Thyroid gland (tissue), 4 donors: ENCODE results near the gene F8. TPM values are rescaled to one million over a fixed set of nuclear protein-coding genes. Genes with fewer than 3 reads are reported as not detected.

Experiments used
- DNase-seq, 2 donors: peaks; one replicate each; pipeline ENCODE4 v3.0.0-alpha.2; 2019
- H3K27ac ChIP-seq, 3 donors: fragments of 200-600 bp; sonication (generic); 1 replicate in 2 of 3; 2 replicates in 1 of 3; pipeline ENCODE4 v1.5.1; 2016 to 2019; ENCODE audit warnings: mild to moderate bottlenecking in 1 of 3, moderate library complexity in 1 of 3
- H3K27me3 ChIP-seq: fragments of 200-600 bp; sonication (generic); one replicate; pipeline ENCODE4 v1.5.1; 2019
- H3K36me3 ChIP-seq, 2 donors: fragments of 200-600 bp; sonication (generic); one replicate each; pipeline ENCODE4 v1.5.1; 2016 to 2019
- H3K4me1 ChIP-seq, 2 donors: fragments of 200-600 bp; sonication (generic); one replicate each; pipeline ENCODE4 v1.5.1; 2017 to 2019
- H3K4me3 ChIP-seq, 3 donors: fragments of 200-600 bp; sonication (generic); replicated peaks in 1 of 3; 1 replicate in 2 of 3; 2 replicates in 1 of 3; pipeline ENCODE4 v1.5.1; 2016; ENCODE audit warnings: mild to moderate bottlenecking in 1 of 3
- H3K9me3 ChIP-seq: fragments of 200-600 bp; sonication (generic); one replicate; pipeline ENCODE4 v1.5.1; 2017
- POLR2A ChIP-seq, 2 donors: fragments of 450-650 bp; IDR thresholded peaks; one replicate each; pipeline ENCODE4 v1.6.1; 2017; ENCODE audit warnings: antibody characterized with exemption in 2 of 2, mild to moderate bottlenecking in 2 of 2, moderate library complexity in 1 of 2
- WGBS, 2 donors: methylation state at CpG; one replicate each; pipeline ENCODE4 v1.1.5; 2017; 5-methylcytosine and 5-hydroxymethylcytosine counted together
- intact Hi-C: fragments of 100-400 bp; cut with DNase I; formaldehyde crosslinking; loops from one replicate; pipeline ENCODE4 v1.15.1; 2023
- total RNA-seq, 4 donors: library from RNA; depleted of rRNA; stranded (reverse); fragments of >200 nt; gene quantifications; one replicate each; pipeline ENCODE4 v1.2.3, GENCODE V29; 2016
- TF ChIP-seq, protein P1 (sequence below), 6 experiments: fragments of 200-600 bp in 3 of 6; fragments of 450-650 bp in 3 of 6; sonication (generic) in 3 of 6; IDR thresholded peaks; one replicate each; pipeline ENCODE4 v1.5.1; 2016 to 2019; ENCODE audit warnings: antibody characterized with exemption in 6 of 6, mild to moderate bottlenecking in 2 of 6, inconsistent platforms in 1 of 6, moderate library complexity in 1 of 6

The F8 gene
- total RNA-seq, 4 donors from 2014 or later, result 17.3 to 43.1 (median 29.3) TPM

- 87 to 89% methylated on average over 2 of the region's 2 CpGs for WGBS, 2 donors
- Histone ChIP-seq H3K4me3 (no peak overlapping the region), H3K27ac (no peak overlapping the region), H3K36me3 (no peaks in the 10 kb centered on the region), H3K4me1 (no peaks in the 10 kb centered on the region), H3K27me3 (no peaks in the 10 kb centered on the region), H3K9me3 (no peaks in the 10 kb centered on the region)
- TF ChIP-seq, protein P1, sequence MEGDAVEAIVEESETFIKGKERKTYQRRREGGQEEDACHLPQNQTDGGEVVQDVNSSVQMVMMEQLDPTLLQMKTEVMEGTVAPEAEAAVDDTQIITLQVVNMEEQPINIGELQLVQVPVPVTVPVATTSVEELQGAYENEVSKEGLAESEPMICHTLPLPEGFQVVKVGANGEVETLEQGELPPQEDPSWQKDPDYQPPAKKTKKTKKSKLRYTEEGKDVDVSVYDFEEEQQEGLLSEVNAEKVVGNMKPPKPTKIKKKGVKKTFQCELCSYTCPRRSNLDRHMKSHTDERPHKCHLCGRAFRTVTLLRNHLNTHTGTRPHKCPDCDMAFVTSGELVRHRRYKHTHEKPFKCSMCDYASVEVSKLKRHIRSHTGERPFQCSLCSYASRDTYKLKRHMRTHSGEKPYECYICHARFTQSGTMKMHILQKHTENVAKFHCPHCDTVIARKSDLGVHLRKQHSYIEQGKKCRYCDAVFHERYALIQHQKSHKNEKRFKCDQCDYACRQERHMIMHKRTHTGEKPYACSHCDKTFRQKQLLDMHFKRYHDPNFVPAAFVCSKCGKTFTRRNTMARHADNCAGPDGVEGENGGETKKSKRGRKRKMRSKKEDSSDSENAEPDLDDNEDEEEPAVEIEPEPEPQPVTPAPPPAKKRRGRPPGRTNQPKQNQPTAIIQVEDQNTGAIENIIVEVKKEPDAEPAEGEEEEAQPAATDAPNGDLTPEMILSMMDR (IDR thresholded peaks at IDR 0.05), result peak in 4 of 6 experiments; percentile 45 to 68 (median 55)
- TF ChIP-seq POLR2A (IDR thresholded peaks at IDR 0.05), result no peak
- peak in 1 of 2 donors; percentile 3 for DNase-seq
- intact Hi-C loops, result no loop called here
Measured at GRCh38 chrX:154840856-154841255, 181.7 kb downstream of the F8 start.

- no peaks in the 10 kb centered on the region for H3K36me3 ChIP-seq
- TF ChIP-seq, protein P1 (IDR thresholded peaks at IDR 0.05), result no peak
- no peak for TF ChIP-seq POLR2A (IDR thresholded peaks at IDR 0.05)
- no peaks in the 10 kb centered on the region for H3K27me3 ChIP-seq
- 88 to 90% methylated on average over 1 of the region's 1 CpG for WGBS, 2 donors
- no peaks in the 10 kb centered on the region for H3K9me3 ChIP-seq
- H3K27ac ChIP-seq, result no peak overlapping the region
- intact Hi-C loops, result no loop called here
- H3K4me3 ChIP-seq, result no peak overlapping the region
- no peak for DNase-seq
- no peaks in the 10 kb centered on the region for H3K4me1 ChIP-seq
Measured at GRCh38 chrX:154836163-154836562, 186.4 kb downstream of the F8 start.

GRCh38 chrX:154834562-154834961, 188.0 kb downstream of the F8 start, which contains the start of gene SMIM9:
Gene SMIM9 (minus strand): TSS chrX:154834662. CDS start chrX:154830856, 3,806 bp downstream.
- TF ChIP-seq, protein P1 (IDR thresholded peaks at IDR 0.05), result no peak
- TF ChIP-seq POLR2A (IDR thresholded peaks at IDR 0.05), result no peak
- intact Hi-C loops, result no loop called here
- WGBS, 2 donors, result 96 to 100% methylated on average over 3 of the region's 3 CpGs

DNA sequence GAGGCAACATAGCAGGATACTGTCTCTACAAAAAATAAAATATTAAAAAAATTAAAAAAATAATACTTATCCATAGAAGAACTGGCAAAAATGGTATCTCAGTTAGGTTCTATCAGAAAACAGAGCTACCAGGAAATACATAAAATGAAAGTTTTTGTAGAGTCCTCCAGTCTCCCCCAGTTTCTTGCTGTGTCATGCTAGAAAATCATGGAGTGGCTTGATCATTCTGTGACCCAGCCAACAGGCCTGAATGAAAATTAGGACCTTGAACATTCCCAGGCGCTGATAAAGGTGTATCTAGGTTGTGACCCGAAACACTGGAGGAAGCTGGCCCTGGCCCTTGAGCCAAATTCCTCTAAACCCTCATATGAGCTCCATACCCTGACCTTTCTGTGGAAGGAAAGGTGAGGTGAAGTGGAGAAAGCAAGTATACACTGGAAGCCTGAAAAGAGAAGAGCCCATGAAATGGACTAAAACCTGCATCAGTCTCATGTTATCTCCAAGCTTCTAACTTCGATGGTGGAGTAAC, 188.7 kb downstream of the F8 start:
- Histone ChIP-seq H3K4me1 (no peaks in the 10 kb centered on the region), H3K27ac (no peak overlapping the region), H3K4me3 (no peak overlapping the region), H3K9me3 (no peaks in the 10 kb centered on the region), H3K36me3 (no peaks in the 10 kb centered on the region), H3K27me3 (no peaks in the 10 kb centered on the region)
- intact Hi-C loops, result no loop called here
- 97 to 98% methylated on average over 3 of the region's 3 CpGs for WGBS, 2 donors
- TF ChIP-seq POLR2A (IDR thresholded peaks at IDR 0.05), result no peak
- TF ChIP-seq, protein P1 (IDR thresholded peaks at IDR 0.05), result no peak
- DNase-seq, result no peak

More at GRCh38 chrX:154834562-154834961, 188.0 kb downstream of the F8 start, which contains the start of gene SMIM9:
- Histone ChIP-seq H3K4me3 (no peak within 1 kb of the TSS), H3K36me3 (no peaks in the 10 kb centered on the region), H3K27ac (no peak within 1 kb of the TSS), H3K4me1 (no peaks in the 10 kb centered on the region), H3K27me3 (no peaks in the 10 kb centered on the region), H3K9me3 (no peaks in the 10 kb centered on the region)
- no peak for DNase-seq

DNA sequence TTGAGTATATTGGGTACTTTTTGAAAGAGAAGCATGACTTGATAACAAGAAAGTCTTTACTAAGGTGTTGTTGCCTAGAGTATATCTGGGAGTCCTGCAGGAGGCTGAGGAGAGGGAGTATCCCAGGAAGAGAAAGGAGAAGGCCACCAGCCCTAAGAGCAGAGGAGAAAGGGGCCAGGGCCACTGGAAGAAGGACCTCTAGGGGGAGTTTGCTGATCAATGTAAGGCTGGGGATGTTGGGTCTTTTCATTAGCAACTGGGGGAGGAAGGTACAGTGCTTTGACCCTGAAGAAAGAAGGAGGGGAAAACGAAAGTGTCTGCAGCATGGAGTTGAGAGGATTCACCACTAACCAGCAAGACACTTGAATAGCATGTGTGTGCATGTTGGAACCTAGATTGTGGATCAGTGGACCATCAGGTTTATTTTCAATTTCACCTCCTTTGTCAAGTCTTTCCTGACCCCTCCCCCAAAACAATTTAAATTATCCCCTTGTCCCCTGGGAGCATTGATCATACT, 192.5 kb downstream of the F8 start:
- H3K27ac ChIP-seq, result no peak overlapping the region
- no peaks in the 10 kb centered on the region for H3K9me3 ChIP-seq
- 58 to 61% methylated on average over 1 of the region's 1 CpG for WGBS, 2 donors
- H3K27me3 ChIP-seq, result no peaks in the 10 kb centered on the region
- H3K4me1 ChIP-seq, result no peaks in the 10 kb centered on the region
- H3K36me3 ChIP-seq, result no peaks in the 10 kb centered on the region
- no peak for DNase-seq
- H3K4me3 ChIP-seq, result no peak overlapping the region
- TF ChIP-seq POLR2A (IDR thresholded peaks at IDR 0.05), result no peak
- TF ChIP-seq, protein P1 (IDR thresholded peaks at IDR 0.05), result no peak
- intact Hi-C loops, result no loop called here
